ENCODE results near the gene FAIM. TPM values are rescaled to one million over a fixed set of nuclear protein-coding genes. Genes with fewer than 3 reads are reported as not detected.

FAIM gene
- total and polyA plus RNA-seq, 4 donors = 14.9 to 28.6 (median 19.4) TPM

GRCh38 chr3:138625707-138626365 lies 17.3 kb downstream of the FAIM start:
- DNase-seq (no peak), ATAC-seq (ENCODE audit: insufficient read depth, low FRiP score) (no peak)
- H3K4me3 ChIP-seq = no peak overlapping the region
- H3K4me1 ChIP-seq (ENCODE audit: control insufficient read depth in 5 of 5, insufficient read depth in 5 of 5, low read length in 5 of 5) = no peaks in the 10 kb centered on the region
- H3K9ac ChIP-seq (ENCODE audit: insufficient read depth in 1 of 2, low read length in 2 of 2) = no peak overlapping the region
- 97 to 98% methylated on average over 3 of the region's 3 CpGs for WGBS, 2 donors
- H3K27ac ChIP-seq (ENCODE audit: low read depth in 1 of 2, low read length in 1 of 2) = no peak overlapping the region
- peaks cover 0 to 6% (median 0%) of the 10 kb centered on the region in 4 donors for H3K36me3 ChIP-seq (ENCODE audit: control insufficient read depth in 4 of 4, insufficient read depth in 4 of 4, low read length in 4 of 4)
- no peaks in the 10 kb centered on the region for H3K9me3 ChIP-seq (ENCODE audit: control insufficient read depth in 4 of 4, insufficient read depth in 3 of 4, low read length in 3 of 4)
- TF ChIP-seq CTCF (IDR thresholded peaks at IDR 0.05; ENCODE audit: control extremely low read depth, extremely low read depth) = no peak
- no peaks in the 10 kb centered on the region for H3K27me3 ChIP-seq (ENCODE audit: control insufficient read depth in 3 of 3, insufficient read depth in 3 of 3, low read length in 2 of 3)

- ATAC-seq (ENCODE audit: insufficient read depth, low FRiP score) (no peak), DNase-seq (no peak)
- TF ChIP-seq CTCF (IDR thresholded peaks at IDR 0.05; ENCODE audit: control extremely low read depth, extremely low read depth) = no peak
- Histone ChIP-seq H3K4me1 (ENCODE audit: control insufficient read depth in 5 of 5, insufficient read depth in 5 of 5, low read length in 5 of 5) (no peaks in the 10 kb centered on the region), H3K9ac (ENCODE audit: insufficient read depth in 1 of 2, low read length in 2 of 2) (no peak overlapping the region), H3K9me3 (ENCODE audit: control insufficient read depth in 4 of 4, insufficient read depth in 3 of 4, low read length in 3 of 4) (no peaks in the 10 kb centered on the region), H3K27ac (ENCODE audit: low read depth in 1 of 2, low read length in 1 of 2) (no peak overlapping the region), H3K36me3 (ENCODE audit: control insufficient read depth in 4 of 4, insufficient read depth in 4 of 4, low read length in 4 of 4) (peaks cover 0 to 9% (median 5%) of the 10 kb centered on the region in 4 donors), H3K4me3 (no peak overlapping the region), H3K27me3 (ENCODE audit: control insufficient read depth in 3 of 3, insufficient read depth in 3 of 3, low read length in 2 of 3) (no peaks in the 10 kb centered on the region)
- 78 to 88% methylated on average over 6 of the region's 6 CpGs for WGBS, 2 donors
Measured at GRCh38 chr3:138629526-138629925, 21.0 kb downstream of the FAIM start.

- no peak for TF ChIP-seq CTCF (IDR thresholded peaks at IDR 0.05; ENCODE audit: control extremely low read depth, extremely low read depth)
- ATAC-seq (ENCODE audit: insufficient read depth, low FRiP score) = no peak
- peaks cover 0 to 2% (median 0%) of the 10 kb centered on the region in 4 donors for H3K36me3 ChIP-seq (ENCODE audit: control insufficient read depth in 4 of 4, insufficient read depth in 4 of 4, low read length in 4 of 4)
- DNase-seq = peak in 2 of 3 donors; percentile 1 to 4
- H3K4me3 ChIP-seq = no peak overlapping the region
- H3K9ac ChIP-seq (ENCODE audit: insufficient read depth in 1 of 2, low read length in 2 of 2) = no peak overlapping the region
- H3K27ac ChIP-seq (ENCODE audit: low read depth in 1 of 2, low read length in 1 of 2) = no peak overlapping the region
- no peaks in the 10 kb centered on the region for H3K27me3 ChIP-seq (ENCODE audit: control insufficient read depth in 3 of 3, insufficient read depth in 3 of 3, low read length in 2 of 3)
- H3K4me1 ChIP-seq (ENCODE audit: control insufficient read depth in 5 of 5, insufficient read depth in 5 of 5, low read length in 5 of 5) = no peaks in the 10 kb centered on the region
- WGBS, 2 donors = 88 to 96% methylated on average over 2 of the region's 2 CpGs
- peaks cover 0 to 6% (median 0%) of the 10 kb centered on the region in 4 donors for H3K9me3 ChIP-seq (ENCODE audit: control insufficient read depth in 4 of 4, insufficient read depth in 3 of 4, low read length in 3 of 4)
Measured at GRCh38 chr3:138638641-138639040, 30.1 kb downstream of the FAIM start.

GRCh38 chr3:138640537-138640936 lies 32.0 kb downstream of the FAIM start:
- Histone ChIP-seq H3K36me3 (ENCODE audit: control insufficient read depth in 4 of 4, insufficient read depth in 4 of 4, low read length in 4 of 4) (peaks cover 0 to 1% (median 0%) of the 10 kb centered on the region in 4 donors), H3K4me3 (no peak overlapping the region), H3K27ac (ENCODE audit: low read depth in 1 of 2, low read length in 1 of 2) (no peak overlapping the region), H3K27me3 (ENCODE audit: control insufficient read depth in 3 of 3, insufficient read depth in 3 of 3, low read length in 2 of 3) (no peaks in the 10 kb centered on the region), H3K9ac (ENCODE audit: insufficient read depth in 1 of 2, low read length in 2 of 2) (no peak overlapping the region), H3K9me3 (ENCODE audit: control insufficient read depth in 4 of 4, insufficient read depth in 3 of 4, low read length in 3 of 4) (peaks cover 0 to 14% (median under 1%) of the 10 kb centered on the region in 4 donors), H3K4me1 (ENCODE audit: control insufficient read depth in 5 of 5, insufficient read depth in 5 of 5, low read length in 5 of 5) (no peaks in the 10 kb centered on the region)
- TF ChIP-seq CTCF (IDR thresholded peaks at IDR 0.05; ENCODE audit: control extremely low read depth, extremely low read depth) = no peak
- no peak for DNase-seq
- WGBS, 2 donors = 81 to 90% methylated on average over 4 of the region's 4 CpGs
- no peak for ATAC-seq (ENCODE audit: insufficient read depth, low FRiP score)
